Erythroblast (primary cell): ENCODE results near the gene MATK.

Experiments
- GATA1 ChIP-seq: IDR thresholded peaks from 2 replicates; pipeline ENCODE4 v1.6.1; 2011; ENCODE audit warnings: low read depth, mild to moderate bottlenecking, control low read depth, low read length, moderate library complexity
- POLR2A ChIP-seq: IDR thresholded peaks from 2 replicates; pipeline ENCODE4 v1.6.1; 2011; ENCODE audit warnings: mild to moderate bottlenecking, low read length

- no peak for TF ChIP-seq POLR2A
- TF ChIP-seq GATA1 = no peak
Measured at GRCh38 chr19:3732108-3732507, 54.1 kb downstream of the MATK start.
